GM23248 (cell line): ENCODE data around the gene LCE7A.

Experiments used
- EZH2 ChIP-seq: fragments of 200-600 bp; sonication (generic); IDR thresholded peaks from 2 replicates; pipeline ENCODE4 v1.6.1; 2018; ENCODE audit warnings: antibody characterized with exemption, mild to moderate bottlenecking; ENCODE audit not compliant: insufficient read depth, poor library complexity, severe bottlenecking
- EZH2phosphoT487 ChIP-seq: fragments of 200-600 bp; sonication (generic); IDR thresholded peaks from 2 replicates; pipeline ENCODE4 v1.6.1; 2018; ENCODE audit warnings: antibody characterized with exemption, moderate library complexity, mild to moderate bottlenecking, low read depth; ENCODE audit not compliant: insufficient read depth

GRCh38 chr1:152811671-152812070 is 48.1 kb upstream of the LCE7A start, which contains the start of gene LCE1B:
- no peak for TF ChIP-seq EZH2
- TF ChIP-seq EZH2phosphoT487 = no peak
